ENCODE results near the gene OR4K17. TPM values are rescaled to one million over a fixed set of nuclear protein-coding genes. Genes with fewer than 3 reads are reported as not detected.

OR4K17 gene
- total RNA-seq, 1 donor = not detected

- no peak overlapping the region for H3K4me2 ChIP-seq (ENCODE audit: insufficient read depth, low read length)
- DNase-seq (ENCODE audit: insufficient read length, low spot score, missing footprints) = no peak
- no peak overlapping the region for H3K27ac ChIP-seq (ENCODE audit: low read depth, low read length)
- no peak overlapping the region for H2AFZ ChIP-seq (ENCODE audit: low read length)
- no peaks in the 10 kb centered on the region for H3K36me3 ChIP-seq (ENCODE audit: insufficient read depth, low read length)
- H3K27me3 ChIP-seq (ENCODE audit: insufficient read depth, low read length) = no peaks in the 10 kb centered on the region
- H3K79me2 ChIP-seq (ENCODE audit: insufficient read depth, low read length) = no peaks in the 10 kb centered on the region
- H4K20me1 ChIP-seq (ENCODE audit: insufficient read depth, low read length) = no peaks in the 10 kb centered on the region
- no peaks in the 10 kb centered on the region for H3K4me1 ChIP-seq (ENCODE audit: insufficient read depth, low read length)
- H3K9me3 ChIP-seq (ENCODE audit: low read depth, low read length) = no peaks in the 10 kb centered on the region
- no peak for TF ChIP-seq CTCF (IDR thresholded peaks at IDR 0.05; ENCODE audit: extremely low read depth, low read depth, low read length)
- no peak overlapping the region for H3K4me3 ChIP-seq (ENCODE audit: insufficient read depth, low read length)
These were observed 1.8 kb downstream of the OR4K17 start for GRCh38 chr14:20112321-20112720.

GRCh38 chr14:20116748-20117147 is 6.2 kb downstream of the OR4K17 start:
- Histone ChIP-seq H2AFZ (ENCODE audit: low read length) (no peak overlapping the region), H3K79me2 (ENCODE audit: insufficient read depth, low read length) (no peaks in the 10 kb centered on the region), H4K20me1 (ENCODE audit: insufficient read depth, low read length) (no peaks in the 10 kb centered on the region), H3K36me3 (ENCODE audit: insufficient read depth, low read length) (no peaks in the 10 kb centered on the region), H3K27me3 (ENCODE audit: insufficient read depth, low read length) (no peaks in the 10 kb centered on the region), H3K4me1 (ENCODE audit: insufficient read depth, low read length) (no peaks in the 10 kb centered on the region), H3K27ac (ENCODE audit: low read depth, low read length) (no peak overlapping the region), H3K4me3 (ENCODE audit: insufficient read depth, low read length) (no peak overlapping the region), H3K4me2 (ENCODE audit: insufficient read depth, low read length) (no peak overlapping the region), H3K9me3 (ENCODE audit: low read depth, low read length) (no peaks in the 10 kb centered on the region)
- TF ChIP-seq CTCF (IDR thresholded peaks at IDR 0.05; ENCODE audit: extremely low read depth, low read depth, low read length) = no peak
- no peak for DNase-seq (ENCODE audit: insufficient read length, low spot score, missing footprints)

GRCh38 chr14:20118795-20119194 is 8.3 kb downstream of the OR4K17 start:
- Histone ChIP-seq H3K4me2 (ENCODE audit: insufficient read depth, low read length) (no peak overlapping the region), H3K4me1 (ENCODE audit: insufficient read depth, low read length) (no peaks in the 10 kb centered on the region), H3K27me3 (ENCODE audit: insufficient read depth, low read length) (no peaks in the 10 kb centered on the region), H2AFZ (ENCODE audit: low read length) (no peak overlapping the region), H3K4me3 (ENCODE audit: insufficient read depth, low read length) (no peak overlapping the region), H3K9me3 (ENCODE audit: low read depth, low read length) (no peaks in the 10 kb centered on the region), H3K27ac (ENCODE audit: low read depth, low read length) (no peak overlapping the region), H3K79me2 (ENCODE audit: insufficient read depth, low read length) (no peaks in the 10 kb centered on the region), H4K20me1 (ENCODE audit: insufficient read depth, low read length) (no peaks in the 10 kb centered on the region), H3K36me3 (ENCODE audit: insufficient read depth, low read length) (no peaks in the 10 kb centered on the region)
- no peak for TF ChIP-seq CTCF (IDR thresholded peaks at IDR 0.05; ENCODE audit: extremely low read depth, low read depth, low read length)
- DNase-seq (ENCODE audit: insufficient read length, low spot score, missing footprints) = no peak

GRCh38 chr14:20138520-20138919 is 28.0 kb downstream of the OR4K17 start, which contains the start of gene OR4N5:
Gene OR4N5, plus strand, starts transcription at chr14:20138820. Its CDS starts 4,916 bp downstream, at chr14:20143736.
- no peak for DNase-seq (ENCODE audit: insufficient read length, low spot score, missing footprints)
- Histone ChIP-seq H3K4me2 (ENCODE audit: insufficient read depth, low read length) (no peak within 1 kb of the TSS), H3K79me2 (ENCODE audit: insufficient read depth, low read length) (no peaks in the 10 kb centered on the region), H3K9me3 (ENCODE audit: low read depth, low read length) (no peaks in the 10 kb centered on the region), H2AFZ (ENCODE audit: low read length) (no peak within 1 kb of the TSS), H4K20me1 (ENCODE audit: insufficient read depth, low read length) (no peaks in the 10 kb centered on the region), H3K27me3 (ENCODE audit: insufficient read depth, low read length) (no peaks in the 10 kb centered on the region), H3K27ac (ENCODE audit: low read depth, low read length) (no peak within 1 kb of the TSS), H3K4me3 (ENCODE audit: insufficient read depth, low read length) (no peak within 1 kb of the TSS), H3K36me3 (ENCODE audit: insufficient read depth, low read length) (no peaks in the 10 kb centered on the region), H3K4me1 (ENCODE audit: insufficient read depth, low read length) (no peaks in the 10 kb centered on the region)
- no peak for TF ChIP-seq CTCF (IDR thresholded peaks at IDR 0.05; ENCODE audit: extremely low read depth, low read depth, low read length)

All from osteoblast (primary cell).